ENCODE results near the gene PALM2AKAP2.

PALM2AKAP2 gene

GRCh38 chr9:109775516-109775915 lies 4.5 kb upstream of the PALM2AKAP2 start:
- DNase-seq = no peak

GRCh38 chr9:109776391-109776790 lies 3.6 kb upstream of the PALM2AKAP2 start:
- no peak for DNase-seq

DNA sequence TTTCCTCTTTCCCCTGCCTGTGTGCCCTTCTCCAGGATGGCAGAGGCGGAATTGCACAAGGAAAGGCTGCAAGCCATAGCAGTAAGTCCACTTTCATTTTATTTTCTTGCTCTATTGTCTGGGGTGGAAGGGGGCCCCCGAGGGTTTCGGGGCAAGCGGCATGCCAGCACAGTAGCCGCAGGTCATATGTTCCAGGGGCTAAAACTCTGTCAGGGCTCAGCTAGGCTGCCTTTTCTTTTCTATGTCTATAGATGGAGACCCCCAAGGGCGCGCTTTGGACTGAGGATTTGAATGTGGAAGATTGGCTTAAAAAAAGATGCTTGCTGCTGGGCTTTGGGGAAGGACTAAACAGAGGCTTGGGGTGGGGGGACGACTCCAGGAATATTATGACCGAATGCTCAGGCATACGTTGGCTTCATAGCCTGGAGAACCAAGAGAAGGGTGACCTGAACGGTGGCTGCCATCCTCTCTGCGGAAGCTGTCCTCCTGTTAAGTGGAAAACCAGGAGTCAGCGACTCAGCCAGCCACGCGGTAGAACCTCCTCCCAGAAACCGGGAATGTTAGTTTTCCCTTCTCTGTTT lies 545 bp downstream of the PALM2AKAP2 start:
- DNase-seq = no peak

GRCh38 chr9:109781086-109781485 lies 1.1 kb downstream of the PALM2AKAP2 start:
- no peak for DNase-seq

GRCh38 chr9:109781541-109782197 lies 1.7 kb downstream of the PALM2AKAP2 start:
- no peak for DNase-seq

GRCh38 chr9:109787735-109788134 lies 7.7 kb downstream of the PALM2AKAP2 start:
- no peak for DNase-seq

DNA sequence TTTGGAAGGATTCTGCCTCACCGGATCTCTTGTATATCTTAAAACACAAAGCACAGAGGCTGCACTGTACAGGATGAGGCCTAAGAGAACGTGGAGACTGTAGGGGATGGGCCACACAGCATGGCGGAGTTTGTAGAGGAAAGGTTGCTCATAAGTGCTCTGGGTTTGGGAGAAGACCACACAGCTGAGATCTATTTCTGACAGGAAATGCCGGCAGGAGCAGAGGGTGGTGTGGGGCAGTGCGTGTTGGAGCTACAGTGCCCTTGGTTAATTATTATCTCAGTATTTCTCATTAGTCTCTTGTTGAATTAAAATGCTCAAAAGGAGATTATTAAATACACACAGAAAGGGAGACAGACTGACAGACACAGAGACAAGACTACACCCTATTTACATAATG lies 9.6 kb downstream of the PALM2AKAP2 start:
- no peak for DNase-seq

- DNase-seq = no peak
These were observed 10.0 kb downstream of the PALM2AKAP2 start for GRCh38 chr9:109789971-109790370.

DNA sequence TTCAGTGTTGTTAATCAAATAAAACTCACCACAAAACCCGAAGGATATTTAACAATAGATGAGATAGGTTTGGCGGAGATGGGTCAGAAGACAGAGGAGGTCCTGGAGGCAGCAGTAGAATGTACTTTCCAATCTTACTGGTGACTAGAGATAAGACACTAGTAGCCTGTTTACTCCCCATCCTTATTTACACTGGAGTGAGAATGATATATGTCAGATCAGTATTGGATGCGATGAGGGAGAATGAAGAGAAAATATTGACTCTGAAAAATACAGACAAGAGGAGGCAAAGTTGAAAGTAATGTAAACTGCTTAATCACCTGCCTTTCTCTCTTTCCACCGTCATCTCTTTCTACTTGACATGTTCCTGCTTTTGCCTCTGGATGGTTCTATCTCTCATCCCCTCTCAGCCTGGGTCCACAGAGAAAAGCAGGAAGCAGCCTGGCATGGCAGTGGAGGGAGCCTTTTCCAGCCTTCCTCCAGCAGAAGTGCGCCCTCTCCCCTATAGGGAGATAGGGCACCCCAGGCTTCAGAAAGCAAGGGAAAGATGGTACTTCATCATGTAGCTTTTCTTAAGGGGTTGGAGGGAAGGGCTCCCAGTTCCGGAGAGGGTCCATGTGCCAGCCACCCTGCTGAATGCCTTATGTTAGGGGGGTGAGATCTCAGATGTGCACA lies 11.1 kb downstream of the PALM2AKAP2 start:
- no peak for DNase-seq

GRCh38 chr9:109791747-109792146 lies 11.7 kb downstream of the PALM2AKAP2 start:
- no peak for DNase-seq

DNA sequence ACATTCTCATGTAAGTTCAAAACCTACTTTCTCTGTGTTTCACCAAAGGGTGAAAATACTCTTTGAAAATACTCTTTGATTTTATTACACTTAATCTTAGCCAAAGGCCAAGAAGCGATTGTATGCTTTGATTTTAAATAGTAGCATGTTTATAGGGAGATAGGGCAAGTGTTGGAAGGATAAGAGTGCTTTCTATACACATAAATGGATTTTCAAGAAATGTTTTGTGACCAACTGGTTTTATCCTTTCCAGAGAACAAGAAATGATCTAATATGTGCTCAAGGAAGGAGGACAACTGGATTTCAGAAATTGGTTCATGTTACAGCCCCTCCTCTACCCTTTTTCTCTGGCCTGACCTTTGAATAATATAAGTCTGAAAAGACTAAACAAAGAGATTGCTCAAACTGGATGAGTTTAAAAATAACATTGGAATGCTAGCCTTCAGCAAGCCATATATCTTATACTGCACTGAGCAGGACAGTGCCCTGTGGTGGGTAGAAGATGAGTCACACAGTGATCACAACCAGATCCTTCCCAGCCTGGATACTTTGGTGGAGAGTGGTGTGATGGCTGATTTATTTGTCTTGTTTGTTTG lies 13.1 kb downstream of the PALM2AKAP2 start:
- no peak for DNase-seq

- DNase-seq = no peak
These were observed 13.9 kb downstream of the PALM2AKAP2 start for GRCh38 chr9:109793921-109794320.

DNA sequence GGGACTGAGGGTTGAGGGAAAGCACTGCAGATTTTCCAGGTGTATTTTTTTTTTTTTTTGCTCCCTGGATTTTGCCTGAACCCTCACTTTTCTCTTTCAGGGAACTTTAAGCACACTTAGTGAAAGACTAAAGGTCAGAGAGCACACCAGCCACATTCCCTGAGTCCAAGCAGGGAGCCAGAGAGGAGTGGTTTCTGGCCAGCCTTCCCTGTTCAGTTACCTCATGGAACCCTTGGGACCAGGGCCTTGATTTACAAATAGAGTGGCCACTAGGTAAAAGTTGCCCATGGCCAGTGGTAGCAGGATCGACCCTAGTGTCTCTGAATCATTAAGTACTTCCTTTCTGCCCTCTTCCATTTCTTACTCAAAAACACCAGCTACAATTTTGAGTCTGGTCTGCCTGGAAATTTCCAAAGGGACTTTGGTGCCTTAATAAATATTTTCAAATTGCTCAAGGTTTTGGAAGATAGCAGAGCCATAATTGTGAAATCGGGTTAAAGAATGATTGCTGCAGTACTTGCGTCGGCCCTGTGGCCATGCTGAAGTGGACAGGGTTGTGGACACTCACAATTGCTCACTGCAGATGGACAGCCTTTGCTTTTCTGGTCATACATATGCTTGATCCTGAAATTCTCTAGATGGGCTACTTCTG lies 14.5 kb downstream of the PALM2AKAP2 start:
- no peak for DNase-seq

GRCh38 chr9:109795613-109796012 lies 15.6 kb downstream of the PALM2AKAP2 start:
- no peak for DNase-seq

DNA sequence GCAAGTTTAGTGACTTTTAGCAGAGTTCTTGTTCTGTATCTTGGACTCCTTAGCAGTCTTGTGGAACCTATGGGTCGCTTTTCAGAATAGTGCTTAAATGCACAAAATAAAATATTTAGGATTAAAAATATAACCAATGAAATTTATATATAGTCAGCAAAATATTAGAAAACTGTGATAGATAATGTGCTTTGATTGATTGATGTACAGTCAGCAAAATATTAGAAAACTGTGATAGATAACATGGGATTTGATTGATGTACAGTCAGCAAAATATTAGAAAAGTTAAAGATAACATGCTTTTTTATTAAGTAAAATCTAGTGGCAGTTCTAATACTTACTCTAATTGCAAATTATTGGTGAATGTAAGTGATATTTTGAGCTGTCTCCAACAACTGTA lies 16.1 kb downstream of the PALM2AKAP2 start:
- DNase-seq = no peak

DNA sequence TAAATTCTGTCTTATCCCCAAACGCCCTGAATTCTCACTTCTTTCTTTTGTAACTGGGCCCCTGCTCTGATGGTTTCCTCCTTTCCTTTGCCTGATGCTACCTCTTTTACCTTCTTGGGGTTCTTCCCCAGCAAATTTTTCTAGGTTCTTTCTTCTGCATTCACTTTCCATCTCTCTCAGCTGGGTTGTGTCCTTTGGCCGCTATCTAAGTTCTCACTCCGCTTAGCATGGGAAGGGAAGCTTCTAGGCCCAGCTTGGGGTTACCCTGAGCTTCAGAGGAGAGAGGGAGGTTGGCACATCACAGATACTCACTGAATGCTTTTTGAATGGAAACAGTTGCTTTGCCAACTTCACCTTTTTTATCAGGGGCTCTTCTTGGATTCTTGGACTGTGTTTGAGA lies 17.0 kb downstream of the PALM2AKAP2 start:
- DNase-seq = no peak

DNA sequence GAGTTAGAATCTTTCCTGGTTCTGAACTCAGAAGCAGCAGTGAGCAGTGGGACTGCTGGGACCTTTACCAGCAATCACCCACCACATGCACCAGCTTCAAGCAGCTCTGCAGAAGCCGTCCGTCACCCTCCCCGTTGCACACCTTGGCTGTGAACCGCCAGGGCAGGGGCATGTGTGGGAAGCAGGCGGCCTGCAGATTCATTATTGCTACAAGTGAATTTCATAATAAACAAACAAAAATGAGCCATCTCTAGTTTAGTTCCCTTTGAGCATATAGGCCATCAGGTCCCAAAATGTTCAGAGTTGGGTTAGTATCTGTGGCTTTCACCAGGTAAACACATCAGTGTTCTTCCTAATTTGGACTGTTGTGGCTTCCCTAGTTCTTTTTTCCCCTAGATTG lies 17.5 kb downstream of the PALM2AKAP2 start:
- no peak for DNase-seq

- DNase-seq = no peak
These were observed 19.1 kb downstream of the PALM2AKAP2 start for GRCh38 chr9:109799141-109799540.

- DNase-seq = no peak
These were observed 19.8 kb downstream of the PALM2AKAP2 start for GRCh38 chr9:109799792-109800191.

DNA sequence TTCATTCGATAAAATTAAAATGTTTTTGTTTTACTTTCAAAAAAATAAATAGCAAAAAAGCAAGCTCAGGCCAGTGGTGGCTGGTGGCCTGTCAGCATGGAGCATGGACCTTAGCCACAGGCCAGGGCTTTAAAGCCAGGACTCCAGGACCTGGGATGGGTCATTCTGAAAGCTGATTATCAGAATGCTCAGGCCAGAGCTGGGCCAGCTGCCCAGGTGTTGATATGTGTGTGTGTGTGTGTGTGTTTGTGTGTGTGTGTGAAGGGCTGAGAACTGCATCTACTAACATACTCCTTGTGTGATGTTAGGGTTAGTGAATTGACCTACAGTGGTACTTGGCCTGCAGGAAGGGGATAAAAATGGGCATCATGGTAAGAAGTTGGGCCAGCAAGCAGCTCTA lies 21.5 kb downstream of the PALM2AKAP2 start:
- no peak for DNase-seq

GRCh38 chr9:109802491-109802890 lies 22.5 kb downstream of the PALM2AKAP2 start:
- no peak for DNase-seq

- DNase-seq = no peak
These were observed 25.1 kb downstream of the PALM2AKAP2 start for GRCh38 chr9:109805050-109805449.

DNA sequence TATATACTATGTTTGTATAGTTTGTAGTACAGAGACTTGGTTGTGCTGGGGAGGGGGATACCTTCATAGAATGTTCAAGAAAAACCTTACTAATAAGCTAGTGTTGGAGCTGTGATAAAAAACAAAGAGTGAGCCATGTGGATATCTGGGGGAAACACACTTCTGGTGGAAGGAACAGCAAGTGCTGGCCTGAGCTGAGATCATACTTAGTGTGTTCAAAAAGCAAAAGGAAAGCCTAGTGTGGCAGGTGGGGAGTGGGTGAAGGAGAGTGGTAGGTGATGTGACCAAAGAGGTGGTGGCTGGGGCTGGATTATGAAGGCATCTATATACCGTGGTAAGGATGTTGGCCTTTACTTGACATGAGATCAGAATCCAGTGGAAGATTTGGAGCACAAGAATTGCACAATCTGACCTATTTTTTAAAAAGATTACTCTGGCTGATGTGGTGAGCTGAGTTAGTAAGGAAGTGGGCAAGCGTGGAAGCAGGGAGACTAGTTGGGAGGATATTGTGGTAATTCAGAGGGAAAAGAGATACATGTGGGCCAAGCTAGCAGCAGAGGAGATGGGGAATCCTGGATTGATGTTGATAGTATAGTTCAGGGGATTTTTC lies 26.6 kb downstream of the PALM2AKAP2 start:
- DNase-seq = no peak
